Tibial nerve (tissue), 3 donors: ENCODE results near the gene MLXIPL.

ENCODE experiments used
- CTCF ChIP-seq, 5 experiments: fragments of 200-600 bp in 3 of 5; fragments of 450-650 bp in 2 of 5; sonication (generic) in 3 of 5; IDR thresholded peaks; one replicate each; pipeline ENCODE4 v1.5.1; 2016 to 2019; ENCODE audit warnings: antibody characterized with exemption in 5 of 5, mild to moderate bottlenecking in 3 of 5, moderate library complexity in 2 of 5
- POLR2A ChIP-seq, 2 donors: fragments of 450-650 bp; IDR thresholded peaks; one replicate each; pipeline ENCODE4 v1.6.1; 2017; ENCODE audit warnings: antibody characterized with exemption in 2 of 2, mild to moderate bottlenecking in 2 of 2, moderate library complexity in 2 of 2

- TF ChIP-seq POLR2A (IDR thresholded peaks at IDR 0.05), result no peak
- TF ChIP-seq CTCF (IDR thresholded peaks at IDR 0.05), result no peak
These were observed 67.3 kb downstream of the MLXIPL start for GRCh38 chr7:73557108-73557396.
